RWPE2 (cell line): ENCODE data around the gene ADSS1.

Experiments
- ATAC-seq: fragments of 200-7000 bp; cut with Tn5 transposase; 3 replicates; pipeline ENCODE4 v1.9.1; 2021; ENCODE audit warnings: low read depth
- DNase-seq: peaks from one replicate; pipeline ENCODE4 v3.0.0-alpha.2; 2020; ENCODE audit warnings: low spot score
- H3K27ac ChIP-seq: fragments of 450-650 bp; 2 replicates; pipeline ENCODE4 v1.5.1; 2017; ENCODE audit warnings: mild to moderate bottlenecking; ENCODE audit not compliant: poor library complexity, severe bottlenecking
- H3K27me3 ChIP-seq: fragments of 250-450 bp; sonication (Bioruptor Pico); 2 replicates; pipeline ENCODE4 v1.5.1; 2021; ENCODE audit warnings: mild to moderate bottlenecking, moderate library complexity; ENCODE audit not compliant: insufficient read depth, poor library complexity, severe bottlenecking
- H3K36me3 ChIP-seq: fragments of 250-450 bp; sonication (Bioruptor Pico); 2 replicates; pipeline ENCODE4 v1.5.1; 2020; ENCODE audit warnings: low read depth, mild to moderate bottlenecking, moderate library complexity
- H3K4me1 ChIP-seq: fragments of 250-450 bp; sonication (Bioruptor Pico); 2 replicates; pipeline ENCODE4 v1.5.1; 2021; ENCODE audit warnings: mild to moderate bottlenecking, moderate library complexity; ENCODE audit not compliant: insufficient read depth, poor library complexity, severe bottlenecking
- H3K4me3 ChIP-seq: fragments of 250-450 bp; sonication (Bioruptor Pico); 2 replicates; pipeline ENCODE4 v1.5.1; 2021; ENCODE audit warnings: mild to moderate bottlenecking, moderate library complexity; ENCODE audit not compliant: severe bottlenecking
- H3K9me3 ChIP-seq: fragments of 250-450 bp; sonication (Bioruptor Pico); 2 replicates; pipeline ENCODE4 v1.5.1; 2021; ENCODE audit warnings: mild to moderate bottlenecking, moderate library complexity; ENCODE audit not compliant: severe bottlenecking
- TF ChIP-seq, protein P1 (sequence below): fragments of 450-650 bp; IDR thresholded peaks from one replicate; pipeline ENCODE4 v1.5.1; 2017; ENCODE audit warnings: mild to moderate bottlenecking, moderate library complexity; ENCODE audit not compliant: poor library complexity, severe bottlenecking

ADSS1 gene

DNA sequence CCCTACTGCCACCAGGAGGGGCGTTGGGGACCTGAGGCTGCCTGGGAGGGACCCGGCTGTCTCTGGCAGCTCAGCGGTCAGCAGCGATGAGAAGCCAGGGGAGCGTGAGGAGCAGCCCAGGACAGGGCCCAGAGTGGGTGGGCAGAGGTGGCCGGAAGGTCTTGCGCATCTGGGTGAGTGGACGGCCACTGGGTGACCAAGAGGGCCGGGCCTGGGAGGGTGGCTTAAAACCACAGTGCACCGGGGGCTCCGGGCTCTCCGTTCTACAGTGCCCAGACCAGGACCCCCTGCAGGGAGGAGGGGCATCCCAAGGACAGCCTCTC is 24.6 kb upstream of the ADSS1 start:
- ATAC-seq = no peak
- no peak for DNase-seq
- Histone ChIP-seq H3K27me3 (no peaks in the 10 kb centered on the region), H3K36me3 (peaks cover 90% of the 10 kb centered on the region), H3K27ac (no peak overlapping the region), H3K4me3 (no peak overlapping the region), H3K9me3 (no peaks in the 10 kb centered on the region), H3K4me1 (peaks cover 12% of the 10 kb centered on the region)
- TF ChIP-seq, protein P1, sequence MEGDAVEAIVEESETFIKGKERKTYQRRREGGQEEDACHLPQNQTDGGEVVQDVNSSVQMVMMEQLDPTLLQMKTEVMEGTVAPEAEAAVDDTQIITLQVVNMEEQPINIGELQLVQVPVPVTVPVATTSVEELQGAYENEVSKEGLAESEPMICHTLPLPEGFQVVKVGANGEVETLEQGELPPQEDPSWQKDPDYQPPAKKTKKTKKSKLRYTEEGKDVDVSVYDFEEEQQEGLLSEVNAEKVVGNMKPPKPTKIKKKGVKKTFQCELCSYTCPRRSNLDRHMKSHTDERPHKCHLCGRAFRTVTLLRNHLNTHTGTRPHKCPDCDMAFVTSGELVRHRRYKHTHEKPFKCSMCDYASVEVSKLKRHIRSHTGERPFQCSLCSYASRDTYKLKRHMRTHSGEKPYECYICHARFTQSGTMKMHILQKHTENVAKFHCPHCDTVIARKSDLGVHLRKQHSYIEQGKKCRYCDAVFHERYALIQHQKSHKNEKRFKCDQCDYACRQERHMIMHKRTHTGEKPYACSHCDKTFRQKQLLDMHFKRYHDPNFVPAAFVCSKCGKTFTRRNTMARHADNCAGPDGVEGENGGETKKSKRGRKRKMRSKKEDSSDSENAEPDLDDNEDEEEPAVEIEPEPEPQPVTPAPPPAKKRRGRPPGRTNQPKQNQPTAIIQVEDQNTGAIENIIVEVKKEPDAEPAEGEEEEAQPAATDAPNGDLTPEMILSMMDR = no peak

DNA sequence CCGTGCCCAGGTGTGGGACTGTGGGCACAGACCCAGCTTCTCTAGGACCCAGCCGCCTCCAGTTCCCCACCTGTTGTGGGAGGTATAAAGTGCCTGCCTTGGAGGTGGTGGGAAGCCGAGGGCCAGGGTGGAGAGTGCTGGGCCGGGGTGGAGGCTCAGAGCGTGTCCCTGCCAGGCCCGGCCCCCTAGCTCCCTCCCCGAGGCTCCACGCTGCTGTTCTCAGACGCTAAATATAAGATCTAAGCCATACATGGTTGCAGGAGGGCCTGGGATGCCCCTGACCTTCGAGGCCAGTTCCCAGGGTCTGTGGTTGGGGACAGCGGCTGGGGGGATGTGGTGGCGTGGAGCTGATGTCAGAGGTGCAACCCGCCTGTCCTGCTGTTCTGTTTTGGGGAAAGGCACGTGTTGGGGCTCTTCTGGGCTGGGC is 23.8 kb upstream of the ADSS1 start:
- H3K27me3 ChIP-seq = no peaks in the 10 kb centered on the region
- ATAC-seq = peak; percentile 7; the same call in 2 of the 3 replicates
- TF ChIP-seq, protein P1 = no peak
- peaks cover 93% of the 10 kb centered on the region for H3K36me3 ChIP-seq
- H3K27ac ChIP-seq = no peak overlapping the region
- H3K9me3 ChIP-seq = no peaks in the 10 kb centered on the region
- DNase-seq = no peak
- H3K4me3 ChIP-seq = no peak overlapping the region
- H3K4me1 ChIP-seq = peaks cover 3% of the 10 kb centered on the region

DNA sequence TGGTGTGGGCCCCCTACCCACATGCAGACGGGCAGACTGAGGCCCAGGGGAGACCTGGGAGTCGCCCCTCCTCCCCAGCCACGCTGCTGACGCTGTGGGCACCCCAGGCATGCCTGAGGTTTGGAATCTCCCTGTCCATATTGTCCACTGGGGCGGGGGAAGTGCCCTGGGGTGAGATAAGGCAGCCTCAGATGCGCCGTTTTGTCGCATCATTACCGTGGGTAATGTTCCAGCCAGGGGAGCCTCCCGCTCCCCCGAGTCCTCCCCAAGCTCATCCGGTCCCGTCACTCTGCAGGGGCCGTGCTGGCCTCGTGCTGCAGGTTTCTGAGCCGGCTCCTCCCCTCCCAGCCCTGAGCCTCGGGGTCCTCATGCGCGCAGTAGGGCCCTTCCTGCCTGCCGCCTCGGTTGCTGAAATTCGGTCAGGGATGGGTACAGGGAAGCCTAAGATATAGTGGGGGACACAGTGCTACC is 23.2 kb upstream of the ADSS1 start:
- TF ChIP-seq, protein P1 = no peak
- Histone ChIP-seq H3K27ac (no peak overlapping the region), H3K9me3 (no peaks in the 10 kb centered on the region), H3K36me3 (peaks cover 92% of the 10 kb centered on the region), H3K4me1 (peaks cover 3% of the 10 kb centered on the region), H3K27me3 (no peaks in the 10 kb centered on the region), H3K4me3 (no peak overlapping the region)
- ATAC-seq (no peak), DNase-seq (no peak)

DNA sequence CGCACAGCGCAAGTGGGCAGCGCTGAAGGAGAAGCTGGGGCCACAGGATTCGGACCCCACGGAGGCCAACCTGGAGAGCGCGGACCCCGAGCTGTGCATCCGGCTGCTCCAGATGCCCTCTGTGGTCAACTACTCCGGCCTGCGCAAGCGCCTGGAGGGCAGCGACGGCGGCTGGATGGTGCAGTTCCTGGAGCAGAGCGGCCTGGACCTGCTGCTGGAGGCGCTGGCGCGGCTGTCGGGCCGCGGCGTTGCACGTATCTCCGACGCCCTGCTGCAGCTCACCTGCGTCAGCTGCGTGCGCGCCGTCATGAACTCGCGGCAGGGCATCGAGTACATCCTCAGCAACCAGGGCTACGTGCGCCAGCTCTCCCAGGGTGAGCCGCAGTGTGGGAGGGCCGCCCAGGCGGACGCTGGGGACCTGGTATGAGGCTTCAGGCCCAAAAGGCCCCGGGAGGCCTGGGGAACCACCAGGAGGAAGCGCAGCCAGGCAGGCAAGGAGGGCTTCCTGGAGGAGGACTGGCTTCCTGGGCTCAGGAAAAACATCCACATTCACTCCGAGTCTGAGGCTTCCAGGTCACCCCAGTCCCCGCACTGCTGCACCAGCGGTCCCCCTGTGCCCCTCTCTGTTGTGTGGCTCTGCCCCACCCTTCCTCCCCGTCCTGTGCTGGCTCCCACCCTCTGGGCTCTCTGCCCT is 22.5 kb upstream of the ADSS1 start:
- Histone ChIP-seq H3K36me3 (peaks cover 89% of the 10 kb centered on the region), H3K4me3 (no peak overlapping the region), H3K27me3 (no peaks in the 10 kb centered on the region), H3K27ac (no peak overlapping the region), H3K9me3 (no peaks in the 10 kb centered on the region), H3K4me1 (no peaks in the 10 kb centered on the region)
- ATAC-seq (no peak), DNase-seq (no peak)
- TF ChIP-seq, protein P1 = no peak

DNA sequence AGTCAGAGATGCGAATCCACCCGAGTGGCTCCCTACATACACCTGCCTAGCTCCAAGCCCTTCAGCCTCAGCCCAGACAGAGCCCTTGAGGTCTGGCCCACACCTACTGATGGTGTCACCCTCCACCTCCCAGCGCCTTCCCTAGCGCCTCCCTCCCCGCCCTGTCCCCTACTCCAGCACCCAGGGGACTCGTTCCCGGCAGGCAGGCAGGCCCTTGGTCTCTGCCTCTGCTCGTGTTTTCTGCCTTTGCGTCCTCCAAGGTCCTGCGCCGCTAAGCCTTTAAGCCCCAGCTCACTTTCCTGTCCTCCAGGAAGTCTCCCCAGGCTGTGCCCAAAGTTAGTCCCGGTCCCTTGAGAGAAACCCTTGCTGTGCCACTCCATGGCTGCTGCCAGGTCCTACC is 21.9 kb upstream of the ADSS1 start:
- no peak overlapping the region for H3K27ac ChIP-seq
- H3K9me3 ChIP-seq = no peaks in the 10 kb centered on the region
- H3K4me3 ChIP-seq = no peak overlapping the region
- H3K27me3 ChIP-seq = no peaks in the 10 kb centered on the region
- ATAC-seq (no peak), DNase-seq (no peak)
- H3K36me3 ChIP-seq = peaks cover 83% of the 10 kb centered on the region
- TF ChIP-seq, protein P1 = no peak
- no peaks in the 10 kb centered on the region for H3K4me1 ChIP-seq
